ENCODE data around the gene BTBD16. TPM values are rescaled to one million over a fixed set of nuclear protein-coding genes. Genes with fewer than 3 reads are reported as not detected.

BTBD16 gene
- total and polyA plus RNA-seq, 2 of the 13 experiments (the other 11 are each of a cell fraction or from before 2014, with no cell fraction given), result 5.0 to 11.9 TPM

- TF ChIP-seq THYN1 (CRISPR knock-in tag; IDR thresholded peaks at IDR 0.05; ENCODE audit: borderline replicate concordance, low read depth) (peak; percentile 30; the same call in 1 of the 2 replicates), ZZZ3 (CRISPR knock-in tag; IDR thresholded peaks at IDR 0.05; ENCODE audit: borderline replicate concordance) (no peak), ZFX (CRISPR knock-in tag; IDR thresholded peaks at IDR 0.05; ENCODE audit: low read depth) (peak; percentile 91), ZNF768 (CRISPR knock-in tag; IDR thresholded peaks at IDR 0.05) (peak; percentile 88), ZBTB39 (CRISPR knock-in tag; IDR thresholded peaks at IDR 0.05) (no peak), ZNF792 (CRISPR knock-in tag; IDR thresholded peaks at IDR 0.05) (0 out of 2 replicates have a peak, but pooled peaks have one; percentile 18), ZBTB21 (CRISPR knock-in tag; IDR thresholded peaks at IDR 0.05) (peak; percentile 54), ZNF274 (CRISPR knock-in tag; IDR thresholded peaks at IDR 0.05) (0 out of 2 replicates have a peak, but pooled peaks have one; percentile 85), CTCF (CRISPR knock-in tag; IDR thresholded peaks at IDR 0.05) (peak; percentile 85), ZNF782 (CRISPR knock-in tag; IDR thresholded peaks at IDR 0.05; ENCODE audit: borderline replicate concordance) (peak; percentile 16; the same call in 1 of the 2 replicates), CSRNP1 (CRISPR knock-in tag; IDR thresholded peaks at IDR 0.05) (peak; percentile 85), ZNF124 (CRISPR knock-in tag; IDR thresholded peaks at IDR 0.05) (0 out of 2 replicates have a peak, but pooled peaks have one; percentile 50), PITX1 (CRISPR knock-in tag; IDR thresholded peaks at IDR 0.05) (peak; percentile 86), RBM39 (IDR thresholded peaks at IDR 0.05; ENCODE audit: low read depth, low read length, poor library complexity, severe bottlenecking) (peak; percentile 65), MTA1 (CRISPR knock-in tag; IDR thresholded peaks at IDR 0.05; ENCODE audit: borderline replicate concordance) (peak; percentile 96), ARID2 (CRISPR knock-in tag; IDR thresholded peaks at IDR 0.05; ENCODE audit: borderline replicate concordance) (peak; percentile 90), ZNF724P (CRISPR knock-in tag; IDR thresholded peaks at IDR 0.05; ENCODE audit: borderline replicate concordance) (0 out of 2 replicates have a peak, but pooled peaks have one; percentile 18), SP4 (CRISPR knock-in tag; IDR thresholded peaks at IDR 0.05) (no peak), ZNF276 (CRISPR knock-in tag; IDR thresholded peaks at IDR 0.05; ENCODE audit: low read depth) (peak; percentile 27; the same call in 1 of the 2 replicates)
- TF ChIP-seq, protein P1, sequence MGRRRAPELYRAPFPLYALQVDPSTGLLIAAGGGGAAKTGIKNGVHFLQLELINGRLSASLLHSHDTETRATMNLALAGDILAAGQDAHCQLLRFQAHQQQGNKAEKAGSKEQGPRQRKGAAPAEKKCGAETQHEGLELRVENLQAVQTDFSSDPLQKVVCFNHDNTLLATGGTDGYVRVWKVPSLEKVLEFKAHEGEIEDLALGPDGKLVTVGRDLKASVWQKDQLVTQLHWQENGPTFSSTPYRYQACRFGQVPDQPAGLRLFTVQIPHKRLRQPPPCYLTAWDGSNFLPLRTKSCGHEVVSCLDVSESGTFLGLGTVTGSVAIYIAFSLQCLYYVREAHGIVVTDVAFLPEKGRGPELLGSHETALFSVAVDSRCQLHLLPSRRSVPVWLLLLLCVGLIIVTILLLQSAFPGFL (CRISPR knock-in tag; IDR thresholded peaks at IDR 0.05), result no peak
Measured at GRCh38 chr10:122310311-122311050, 39.4 kb downstream of the BTBD16 start (continued).

Measured in HepG2 (cell line).